ENCODE results near the gene B4GAT1.

DNA sequence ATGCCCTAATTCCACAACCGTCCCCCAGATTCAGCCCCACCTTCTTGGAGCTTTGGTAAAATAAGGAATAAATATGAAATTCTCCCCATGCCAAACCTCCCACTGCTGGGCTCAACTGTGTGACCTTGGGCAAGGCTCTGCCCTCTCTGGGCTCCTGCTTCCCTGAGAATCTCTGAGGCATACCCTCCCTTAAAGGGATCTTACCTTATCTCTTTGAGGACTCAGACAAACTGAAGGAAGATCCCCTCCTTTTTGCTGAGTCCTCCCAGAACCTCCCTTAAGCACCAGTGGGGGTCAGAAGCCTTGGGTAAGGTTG is 33.3 kb downstream of the B4GAT1 start:
- no peak for TF ChIP-seq EZH2phosphoT487 (IDR thresholded peaks at IDR 0.05; ENCODE audit: borderline replicate concordance, low read length)
- TF ChIP-seq, protein P1, sequence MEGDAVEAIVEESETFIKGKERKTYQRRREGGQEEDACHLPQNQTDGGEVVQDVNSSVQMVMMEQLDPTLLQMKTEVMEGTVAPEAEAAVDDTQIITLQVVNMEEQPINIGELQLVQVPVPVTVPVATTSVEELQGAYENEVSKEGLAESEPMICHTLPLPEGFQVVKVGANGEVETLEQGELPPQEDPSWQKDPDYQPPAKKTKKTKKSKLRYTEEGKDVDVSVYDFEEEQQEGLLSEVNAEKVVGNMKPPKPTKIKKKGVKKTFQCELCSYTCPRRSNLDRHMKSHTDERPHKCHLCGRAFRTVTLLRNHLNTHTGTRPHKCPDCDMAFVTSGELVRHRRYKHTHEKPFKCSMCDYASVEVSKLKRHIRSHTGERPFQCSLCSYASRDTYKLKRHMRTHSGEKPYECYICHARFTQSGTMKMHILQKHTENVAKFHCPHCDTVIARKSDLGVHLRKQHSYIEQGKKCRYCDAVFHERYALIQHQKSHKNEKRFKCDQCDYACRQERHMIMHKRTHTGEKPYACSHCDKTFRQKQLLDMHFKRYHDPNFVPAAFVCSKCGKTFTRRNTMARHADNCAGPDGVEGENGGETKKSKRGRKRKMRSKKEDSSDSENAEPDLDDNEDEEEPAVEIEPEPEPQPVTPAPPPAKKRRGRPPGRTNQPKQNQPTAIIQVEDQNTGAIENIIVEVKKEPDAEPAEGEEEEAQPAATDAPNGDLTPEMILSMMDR (conservative IDR thresholded peaks at IDR 0.05; ENCODE audit: low read depth, low read length): no peak
